Gastrocnemius medialis (tissue), 4 donors: ENCODE results near the gene PUS7L. TPM values are rescaled to one million over a fixed set of nuclear protein-coding genes. Genes with fewer than 3 reads are reported as not detected.

ENCODE experiments used
- ATAC-seq, 2 donors: fragments of 150-250 bp; one replicate each; pipeline ENCODE4 v1.9.1; 2016
- DNase-seq, 2 donors: peaks; one replicate each; pipeline ENCODE4 v3.0.0-alpha.2; 2019
- H3K27ac ChIP-seq, 4 donors: fragments of 200-600 bp; sonication (generic); 1 replicate in 1 of 4; 2 replicates in 3 of 4; pipeline ENCODE4 v1.5.1; 2016 to 2018; ENCODE audit warnings: mild to moderate bottlenecking in 2 of 4, moderate library complexity in 1 of 4
- H3K27me3 ChIP-seq, 3 donors: fragments of 200-600 bp; sonication (generic) in 2 of 3; 1 replicate in 1 of 3; 2 replicates in 2 of 3; pipeline versions ENCODE4 v1.5.1 to v1.6.0; 2016 to 2019; ENCODE audit warnings: mild to moderate bottlenecking in 1 of 3, moderate library complexity in 1 of 3
- H3K36me3 ChIP-seq, 2 donors: fragments of 200-600 bp; sonication (generic) in 1 of 2; one replicate each; pipeline ENCODE4 v1.5.1; 2017 to 2018
- H3K4me1 ChIP-seq, 2 donors: fragments of 200-600 bp; sonication (generic) in 1 of 2; one replicate each; pipeline ENCODE4 v1.5.1; 2016 to 2017; ENCODE audit warnings: mild to moderate bottlenecking in 2 of 2
- H3K4me3 ChIP-seq, 4 donors: fragments of 200-600 bp; sonication (generic) in 3 of 4; 1 replicate in 1 of 4; 2 replicates in 3 of 4; pipeline ENCODE4 v1.5.1; 2016 to 2019; ENCODE audit warnings: mild to moderate bottlenecking in 2 of 4
- H3K9me3 ChIP-seq, 3 donors: fragments of 200-600 bp; sonication (generic) in 2 of 3; 1 replicate in 1 of 3; 2 replicates in 2 of 3; pipeline ENCODE4 v1.5.1; 2016 to 2019
- CTCF ChIP-seq, 5 experiments: fragments of 450-650 bp in 3 of 5; fragments of 200-600 bp in 2 of 5; sonication (generic) in 2 of 5; IDR thresholded peaks in 4 of 5; conservative IDR thresholded peaks in 1 of 5; 1 replicate in 4 of 5; 2 replicates in 1 of 5; pipeline ENCODE4 v1.5.1; 2016 to 2019; ENCODE audit warnings: antibody characterized with exemption in 5 of 5, mild to moderate bottlenecking in 3 of 5, moderate library complexity in 3 of 5
- POLR2A ChIP-seq, 2 donors: fragments of 450-650 bp; IDR thresholded peaks; one replicate each; pipeline ENCODE4 v1.6.1; 2017; ENCODE audit warnings: antibody characterized with exemption in 2 of 2, mild to moderate bottlenecking in 2 of 2, moderate library complexity in 2 of 2
- in situ Hi-C, 4 donors: fragments of 200-750 bp; cut with MboI; loops; one replicate each; pipeline versions ENCODE4 v1.15.0 to v1.8.0; 2017; ENCODE audit warnings: low sequenced_read_pairs in 4 of 4
- intact Hi-C: fragments of 100-400 bp; cut with DNase I; formaldehyde crosslinking; loops from one replicate; pipeline ENCODE4 v1.15.1; 2023; ENCODE audit warnings: low total_unique reads
- total RNA-seq, 4 donors: library from RNA; depleted of rRNA; stranded (reverse); fragments of >200 nt; gene quantifications; one replicate each; pipeline versions ENCODE4 v1.1.0 to v1.2.3, GENCODE V29; 2016

The PUS7L gene
- total RNA-seq, 4 donors from 2014 or later = 2.0 to 5.8 (median 3.7) TPM

DNA sequence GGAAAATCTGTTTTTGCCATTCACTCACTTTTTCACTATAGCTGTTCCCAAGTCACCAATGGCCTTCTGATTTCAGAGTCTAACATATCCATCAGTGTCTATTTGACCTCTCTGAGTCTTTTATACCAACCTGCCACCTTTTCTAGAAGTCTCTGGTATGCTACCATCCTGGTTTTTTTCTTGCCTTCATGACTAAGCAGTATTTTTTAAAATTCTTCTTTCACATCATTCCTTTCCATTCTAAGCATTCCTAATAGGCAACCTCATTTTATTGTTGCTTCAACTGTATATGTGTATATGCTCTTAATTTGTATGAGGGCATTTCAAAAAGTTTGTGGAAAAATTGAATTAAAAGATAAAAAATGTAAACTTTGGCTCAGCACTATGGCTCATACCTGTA is 5.2 kb upstream of the PUS7L start:
- Histone ChIP-seq H3K36me3 (peaks cover 0 to 3% of the 10 kb centered on the region in 2 donors), H3K9me3 (no peaks in the 10 kb centered on the region), H3K4me1 (peaks cover 13% of the 10 kb centered on the region in 2 donors), H3K27ac (no peak overlapping the region), H3K27me3 (no peaks in the 10 kb centered on the region), H3K4me3 (no peak overlapping the region)
- no peak for TF ChIP-seq CTCF (IDR thresholded peaks at IDR 0.05 in 4 of 5, conservative IDR thresholded peaks at IDR 0.05 in 1 of 5)
- no peak for TF ChIP-seq POLR2A (IDR thresholded peaks at IDR 0.05)
- ATAC-seq (no peak), DNase-seq (no peak)
- intact Hi-C loops (no loop called here), in situ Hi-C loops (no loop called here)

DNA sequence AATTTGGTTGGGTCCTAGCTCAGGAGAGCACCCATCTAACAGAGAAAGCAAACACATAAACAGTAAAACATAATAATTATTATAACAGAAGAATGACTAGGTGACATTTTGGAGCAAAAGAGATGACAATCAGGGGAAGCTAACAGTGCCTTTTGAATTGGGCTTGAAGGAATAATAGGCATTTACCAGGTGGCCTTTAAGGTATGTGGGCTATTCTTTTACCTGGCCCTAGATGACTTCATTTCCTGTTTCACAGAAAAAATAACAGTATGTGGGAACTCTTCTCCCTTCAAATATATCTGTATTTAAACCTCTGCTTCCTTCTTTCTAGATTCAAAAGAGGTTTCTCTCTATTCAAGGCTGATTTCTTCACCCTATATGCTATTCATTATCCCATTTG is 4.0 kb upstream of the PUS7L start:
- intact Hi-C loops (no loop called here), in situ Hi-C loops (no loop called here)
- Histone ChIP-seq H3K9me3 (no peaks in the 10 kb centered on the region), H3K27me3 (no peaks in the 10 kb centered on the region), H3K4me1 (peaks cover 19% of the 10 kb centered on the region in 2 donors), H3K4me3 (no peak overlapping the region), H3K27ac (no peak overlapping the region), H3K36me3 (no peaks in the 10 kb centered on the region)
- no peak for TF ChIP-seq POLR2A (IDR thresholded peaks at IDR 0.05)
- no peak for TF ChIP-seq CTCF (IDR thresholded peaks at IDR 0.05 in 4 of 5, conservative IDR thresholded peaks at IDR 0.05 in 1 of 5)
- ATAC-seq (no peak), DNase-seq (no peak)

GRCh38 chr12:43761500-43761899 is 2.9 kb upstream of the PUS7L start:
- intact Hi-C loops = no loop called here

DNA sequence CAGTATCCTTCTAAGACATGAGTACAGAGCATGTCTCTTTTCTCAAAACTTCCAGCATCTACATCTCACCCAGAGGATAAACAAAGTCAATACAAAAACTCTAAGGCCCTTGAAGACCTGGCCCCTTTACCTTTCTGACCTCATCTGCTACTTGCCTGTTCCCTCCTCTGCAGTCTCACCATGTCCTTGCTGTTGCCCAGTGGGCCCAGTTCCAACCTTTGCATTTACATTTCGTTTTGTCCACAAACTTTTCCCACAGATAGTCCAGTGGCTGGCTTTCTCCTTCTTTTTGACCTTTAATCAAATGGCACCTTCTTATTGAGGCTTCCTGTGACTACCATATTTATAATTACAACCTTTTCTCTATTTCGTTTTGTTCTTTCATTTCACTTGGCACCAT is 1.8 kb upstream of the PUS7L start:
- no peaks in the 10 kb centered on the region for H3K36me3 ChIP-seq
- intact Hi-C loops (no loop called here), in situ Hi-C loops (no loop called here)
- H3K9me3 ChIP-seq = no peaks in the 10 kb centered on the region
- ATAC-seq = no peak
- H3K27ac ChIP-seq = no peak overlapping the region
- H3K4me3 ChIP-seq = no peak overlapping the region
- no peaks in the 10 kb centered on the region for H3K27me3 ChIP-seq
- DNase-seq = no peak
- TF ChIP-seq POLR2A (IDR thresholded peaks at IDR 0.05) (no peak), CTCF (IDR thresholded peaks at IDR 0.05 in 4 of 5, conservative IDR thresholded peaks at IDR 0.05 in 1 of 5) (no peak)
- H3K4me1 ChIP-seq = peaks cover 19 to 22% of the 10 kb centered on the region in 2 donors

More at GRCh38 chr12:43761500-43761899, 2.9 kb upstream of the PUS7L start:
- Histone ChIP-seq H3K27ac (no peak overlapping the region), H3K4me1 (peaks cover 19 to 22% of the 10 kb centered on the region in 2 donors), H3K4me3 (no peak overlapping the region), H3K36me3 (no peaks in the 10 kb centered on the region), H3K9me3 (no peaks in the 10 kb centered on the region), H3K27me3 (no peaks in the 10 kb centered on the region)
- TF ChIP-seq CTCF (IDR thresholded peaks at IDR 0.05 in 4 of 5, conservative IDR thresholded peaks at IDR 0.05 in 1 of 5) (no peak), POLR2A (IDR thresholded peaks at IDR 0.05) (no peak)
- ATAC-seq (no peak), DNase-seq (no peak)
- in situ Hi-C loops = no loop called here

GRCh38 chr12:43758247-43758727 is 303 bp downstream of the PUS7L start:
- in situ Hi-C loops = no loop called here

More at GRCh38 chr12:43758247-43758727, 303 bp downstream of the PUS7L start:
- Histone ChIP-seq H3K4me1 (peaks cover 19 to 25% of the 10 kb centered on the region in 2 donors), H3K9me3 (no peaks in the 10 kb centered on the region), H3K36me3 (no peaks in the 10 kb centered on the region), H3K4me3 (peak overlapping the region; percentile 77 to 90 (median 85)), H3K27me3 (no peaks in the 10 kb centered on the region), H3K27ac (peak overlapping the region; percentile 77 to 89 (median 85))
- no peak for DNase-seq
- intact Hi-C loops = loop anchor here (1.0 to 2.0 kb wide), 2 partner anchors 48 to 79 kb away; partner anchors contain the start of genes TMEM117 and TWF1
- TF ChIP-seq POLR2A (IDR thresholded peaks at IDR 0.05) (no peak), CTCF (IDR thresholded peaks at IDR 0.05 in 4 of 5, conservative IDR thresholded peaks at IDR 0.05 in 1 of 5) (no peak)
- peak; percentile 50 to 67 for ATAC-seq
